Epithelial cell of esophagus (primary cell): Measurements from ENCODE around the gene RHOBTB1.

ENCODE experiments used
- DNase-seq: peaks from one replicate; pipeline ENCODE4 v3.0.0; 2010; ENCODE audit warnings: low read depth
- H3K4me3 ChIP-seq: 2 replicates; pipeline ENCODE4 v1.5.1; 2011; ENCODE audit warnings: mild to moderate bottlenecking, low read length, control low read depth
- CTCF ChIP-seq: IDR thresholded peaks from 2 replicates; pipeline ENCODE4 v1.5.1; 2011; ENCODE audit warnings: low read depth, mild to moderate bottlenecking, low read length, control low read depth, inconsistent platforms; ENCODE audit not compliant: insufficient read depth; ENCODE audit errors: missing control alignments

Gene RHOBTB1

GRCh38 chr10:60827791-60828488 lies 116.0 kb downstream of the RHOBTB1 start:
- TF ChIP-seq CTCF = no peak
- H3K4me3 ChIP-seq = no peak overlapping the region

DNA sequence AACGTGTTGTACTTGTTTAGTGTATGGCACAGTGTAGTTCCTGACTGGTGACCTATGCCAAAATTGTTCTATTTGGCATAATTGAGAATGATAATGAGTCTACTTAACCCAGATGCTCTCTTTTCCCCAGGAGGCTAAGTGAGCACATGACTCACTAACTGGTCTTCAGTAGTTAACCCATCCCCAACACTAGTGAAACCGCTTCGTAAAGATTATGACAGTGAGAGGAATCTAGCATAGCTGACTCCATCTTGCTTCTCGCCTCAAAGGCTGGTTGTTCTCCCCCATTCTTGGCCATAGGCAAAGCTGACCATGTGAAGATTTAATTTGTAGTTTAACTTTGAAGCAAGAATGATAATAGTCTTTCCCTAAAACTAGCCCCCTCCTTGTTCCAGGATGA lies 118.5 kb downstream of the RHOBTB1 start:
- TF ChIP-seq CTCF = no peak
- DNase-seq = no peak
- H3K4me3 ChIP-seq = no peak overlapping the region

More at GRCh38 chr10:60827791-60828488, 116.0 kb downstream of the RHOBTB1 start:
- DNase-seq = peak; percentile 45

GRCh38 chr10:60823324-60823723 lies 120.7 kb downstream of the RHOBTB1 start:
- TF ChIP-seq CTCF = no peak
- DNase-seq = no peak
- H3K4me3 ChIP-seq = no peak overlapping the region

- no peak overlapping the region for H3K4me3 ChIP-seq
- no peak for DNase-seq
- no peak for TF ChIP-seq CTCF
Measured at GRCh38 chr10:60822809-60823208, 121.2 kb downstream of the RHOBTB1 start.

DNA sequence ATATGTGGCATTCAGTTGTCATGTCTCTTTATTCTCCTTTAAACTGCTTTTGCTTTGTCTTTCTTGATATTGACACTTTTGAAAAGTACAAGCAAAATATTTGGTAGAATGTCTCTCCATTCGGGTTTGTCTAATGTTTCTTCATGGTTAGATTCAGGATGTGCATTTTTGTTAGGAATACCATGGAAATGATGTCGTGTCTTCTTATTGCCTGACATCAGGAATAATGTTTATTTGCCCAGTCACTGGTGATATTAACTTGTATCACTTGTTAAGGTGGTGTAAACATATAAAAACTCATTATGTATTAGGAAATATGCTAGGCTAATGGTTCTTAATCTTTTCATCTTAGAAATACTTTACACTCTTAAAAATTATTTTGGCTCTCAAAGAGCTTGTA lies 122.3 kb downstream of the RHOBTB1 start:
- DNase-seq = no peak
- H3K4me3 ChIP-seq = no peak overlapping the region
- no peak for TF ChIP-seq CTCF

DNA sequence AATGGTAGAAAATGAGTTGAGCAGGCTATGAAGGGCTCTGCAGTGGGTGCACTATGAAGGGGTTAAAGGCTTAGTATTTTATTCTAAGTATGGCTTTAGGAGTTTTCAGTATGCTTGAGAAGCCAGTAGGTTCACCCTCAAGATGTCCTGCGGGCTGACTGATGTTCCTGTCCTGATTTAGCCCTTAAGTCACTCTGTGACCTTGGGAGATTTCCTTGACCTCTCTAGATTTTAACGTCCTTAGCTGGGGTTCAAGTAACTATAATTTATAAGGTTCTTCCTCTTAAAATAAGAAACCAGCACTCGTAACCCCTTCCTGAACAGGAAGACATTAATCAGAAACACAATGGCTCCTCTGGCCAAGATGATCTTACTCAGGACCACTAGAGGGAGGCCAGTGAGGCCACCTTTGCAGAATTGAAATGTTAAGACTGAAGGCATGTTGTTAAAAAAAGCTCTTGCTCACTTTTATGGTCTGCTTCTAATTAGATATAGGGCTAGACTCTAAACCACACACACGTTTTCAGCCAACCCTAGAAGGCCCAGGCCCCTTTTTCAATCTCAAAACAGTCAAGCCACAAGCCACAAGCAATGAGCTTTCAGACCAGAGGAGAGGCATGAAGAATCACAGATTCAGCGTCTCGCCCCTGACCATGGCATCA lies 123.8 kb downstream of the RHOBTB1 start:
- DNase-seq = no peak
- no peak overlapping the region for H3K4me3 ChIP-seq
- no peak for TF ChIP-seq CTCF
